ENCODE measurements around the gene TEPSIN. TPM values are rescaled to one million over a fixed set of nuclear protein-coding genes. Genes with fewer than 3 reads are reported as not detected.

Gene TEPSIN
- total and polyA plus RNA-seq, 12 donors: 3.1 to 144 (median 40.6) TPM

- H3K27ac ChIP-seq: no peak overlapping the region
- no peaks in the 10 kb centered on the region for H3K27me3 ChIP-seq
- no peaks in the 10 kb centered on the region for H3K9me3 ChIP-seq (replicated peaks in 1 of 3)
- no peak for DNase-seq
- WGBS, 4 donors: 0 to 1% (median 0%) methylated on average over 2 to 30 of the region's 30 CpGs; no CpG with 5 or more reads in 1 of the 4 donors
- no peak for TF ChIP-seq POLR2A (IDR thresholded peaks at IDR 0.05)
- no peak for TF ChIP-seq CTCF (IDR thresholded peaks at IDR 0.05)
- intact Hi-C loops (cut with DNase I): no loop called here
- H3K4me3 ChIP-seq: peak overlapping the region in 3 of 4 donors; percentile 31 to 65 (median 60)
- H3K4me1 ChIP-seq (replicated peaks in 1 of 2): peaks cover 6 to 23% of the 10 kb centered on the region in 2 donors
- peaks cover 0 to 6% of the 10 kb centered on the region in 2 donors for H3K36me3 ChIP-seq (replicated peaks in 1 of 2)
Observed at GRCh38 chr17:81222620-81222905, 16.3 kb downstream of the TEPSIN start.

GRCh38 chr17:81221842-81222619 is 16.8 kb downstream of the TEPSIN start:
- no peak for DNase-seq

GRCh38 chr17:81221371-81221841 is 17.4 kb downstream of the TEPSIN start:
- Histone ChIP-seq H3K27ac (no peak overlapping the region), H3K36me3 (replicated peaks in 1 of 2) (peaks cover 0 to 6% of the 10 kb centered on the region in 2 donors), H3K4me3 (no peak overlapping the region), H3K9me3 (replicated peaks in 1 of 3) (no peaks in the 10 kb centered on the region), H3K27me3 (no peaks in the 10 kb centered on the region), H3K4me1 (replicated peaks in 1 of 2) (peaks cover 6 to 23% of the 10 kb centered on the region in 2 donors)
- WGBS, 4 donors: 58 to 81% (median 71%) methylated on average over 7 to 11 of the region's 11 CpGs
- intact Hi-C loops (cut with DNase I): no loop called here
- no peak for DNase-seq
- no peak for TF ChIP-seq CTCF (IDR thresholded peaks at IDR 0.05)
- TF ChIP-seq POLR2A (IDR thresholded peaks at IDR 0.05): no peak

More at GRCh38 chr17:81221842-81222619, 16.8 kb downstream of the TEPSIN start:
- Histone ChIP-seq H3K36me3 (replicated peaks in 1 of 2) (peaks cover 0 to 6% of the 10 kb centered on the region in 2 donors), H3K9me3 (replicated peaks in 1 of 3) (no peaks in the 10 kb centered on the region), H3K4me3 (peak overlapping the region in 3 of 4 donors; percentile 31 to 65 (median 60)), H3K27me3 (no peaks in the 10 kb centered on the region), H3K4me1 (replicated peaks in 1 of 2) (peaks cover 6 to 23% of the 10 kb centered on the region in 2 donors), H3K27ac (no peak overlapping the region)
- WGBS, 4 donors: 8 to 16% (median 9%) methylated on average over 20 to 24 of the region's 24 CpGs; no CpG with 5 or more reads in 1 of the 4 donors
- TF ChIP-seq CTCF (IDR thresholded peaks at IDR 0.05): no peak
- TF ChIP-seq POLR2A (IDR thresholded peaks at IDR 0.05): no peak
- intact Hi-C loops (cut with DNase I): no loop called here

GRCh38 chr17:81219476-81220180 is 19.2 kb downstream of the TEPSIN start:
- TF ChIP-seq POLR2A (IDR thresholded peaks at IDR 0.05) (no peak), CTCF (IDR thresholded peaks at IDR 0.05) (no peak)
- DNase-seq: no peak
- no peaks in the 10 kb centered on the region for H3K27me3 ChIP-seq
- H3K27ac ChIP-seq: no peak overlapping the region
- intact Hi-C loops (cut with DNase I): no loop called here
- no peaks in the 10 kb centered on the region for H3K9me3 ChIP-seq (replicated peaks in 1 of 3)
- H3K4me3 ChIP-seq: no peak overlapping the region
- peaks cover 0 to 6% of the 10 kb centered on the region in 2 donors for H3K36me3 ChIP-seq (replicated peaks in 1 of 2)
- H3K4me1 ChIP-seq (replicated peaks in 1 of 2): peaks cover 6 to 23% of the 10 kb centered on the region in 2 donors
- WGBS, 4 donors: 90 to 97% (median 94%) methylated on average over 8 to 24 of the region's 24 CpGs
